ENCODE measurements around the gene SELENOI. TPM values are rescaled to one million over a fixed set of nuclear protein-coding genes. Genes with fewer than 3 reads are reported as not detected.

Gene SELENOI
- total RNA-seq, 1 donor from 2014 or later: 51.9 TPM

GRCh38 chr2:26382564-26382963 lies 36.6 kb downstream of the SELENOI start:
- H3K4me1 Mint-ChIP-seq (ENCODE audit: low read depth, unreplicated experiment): no peaks in the 10 kb centered on the region
- peaks cover 10% of the 10 kb centered on the region for H3K36me3 Mint-ChIP-seq (ENCODE audit: low read depth, unreplicated experiment)
- H3K9me3 Mint-ChIP-seq (ENCODE audit: unreplicated experiment): no peaks in the 10 kb centered on the region
- FAIRE-seq (no peak), DNase-seq (ENCODE audit: low read depth) (no peak)
- Histone ChIP-seq H3K4me2 (ENCODE audit: low read length) (no peak overlapping the region), H3K36me3 (ENCODE audit: insufficient read depth, low read length) (peaks cover 7% of the 10 kb centered on the region), H3K4me1 (ENCODE audit: insufficient read depth, low read length) (no peaks in the 10 kb centered on the region), H3K4me3 (ENCODE audit: insufficient read depth, low read depth, low read length) (no peak overlapping the region), H3K27me3 (ENCODE audit: insufficient read depth, low read length) (no peaks in the 10 kb centered on the region), H3K9me3 (ENCODE audit: insufficient read depth, low read depth, low read length) (no peaks in the 10 kb centered on the region), H3K79me2 (ENCODE audit: insufficient read depth, low read length) (no peaks in the 10 kb centered on the region), H4K20me1 (ENCODE audit: insufficient read depth, low read length) (peaks cover 17% of the 10 kb centered on the region), H2AFZ (ENCODE audit: low read depth, low read length) (no peak overlapping the region), H3K27ac (ENCODE audit: low read depth, low read length) (no peak overlapping the region), H3K9ac (ENCODE audit: low read length) (no peak overlapping the region)
- H3K27me3 Mint-ChIP-seq (ENCODE audit: low read depth, unreplicated experiment): no peaks in the 10 kb centered on the region
- no peak for TF ChIP-seq EZH2 (IDR thresholded peaks at IDR 0.05; ENCODE audit: insufficient read depth, low read length)
- TF ChIP-seq, protein P1, sequence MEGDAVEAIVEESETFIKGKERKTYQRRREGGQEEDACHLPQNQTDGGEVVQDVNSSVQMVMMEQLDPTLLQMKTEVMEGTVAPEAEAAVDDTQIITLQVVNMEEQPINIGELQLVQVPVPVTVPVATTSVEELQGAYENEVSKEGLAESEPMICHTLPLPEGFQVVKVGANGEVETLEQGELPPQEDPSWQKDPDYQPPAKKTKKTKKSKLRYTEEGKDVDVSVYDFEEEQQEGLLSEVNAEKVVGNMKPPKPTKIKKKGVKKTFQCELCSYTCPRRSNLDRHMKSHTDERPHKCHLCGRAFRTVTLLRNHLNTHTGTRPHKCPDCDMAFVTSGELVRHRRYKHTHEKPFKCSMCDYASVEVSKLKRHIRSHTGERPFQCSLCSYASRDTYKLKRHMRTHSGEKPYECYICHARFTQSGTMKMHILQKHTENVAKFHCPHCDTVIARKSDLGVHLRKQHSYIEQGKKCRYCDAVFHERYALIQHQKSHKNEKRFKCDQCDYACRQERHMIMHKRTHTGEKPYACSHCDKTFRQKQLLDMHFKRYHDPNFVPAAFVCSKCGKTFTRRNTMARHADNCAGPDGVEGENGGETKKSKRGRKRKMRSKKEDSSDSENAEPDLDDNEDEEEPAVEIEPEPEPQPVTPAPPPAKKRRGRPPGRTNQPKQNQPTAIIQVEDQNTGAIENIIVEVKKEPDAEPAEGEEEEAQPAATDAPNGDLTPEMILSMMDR (IDR thresholded peaks at IDR 0.05; ENCODE audit: insufficient read depth, low read depth, low read length): no peak
- no peak overlapping the region for H3K27ac Mint-ChIP-seq (ENCODE audit: unreplicated experiment)
- H3K4me3 Mint-ChIP-seq (ENCODE audit: unreplicated experiment): no peak overlapping the region

GRCh38 chr2:26384183-26384582 lies 38.2 kb downstream of the SELENOI start:
- Mint-ChIP-seq H3K27ac (ENCODE audit: unreplicated experiment) (no peak overlapping the region), H3K4me3 (ENCODE audit: unreplicated experiment) (no peak overlapping the region), H3K9me3 (ENCODE audit: unreplicated experiment) (no peaks in the 10 kb centered on the region), H3K36me3 (ENCODE audit: low read depth, unreplicated experiment) (peaks cover 7% of the 10 kb centered on the region), H3K27me3 (ENCODE audit: low read depth, unreplicated experiment) (no peaks in the 10 kb centered on the region), H3K4me1 (ENCODE audit: low read depth, unreplicated experiment) (no peaks in the 10 kb centered on the region)
- FAIRE-seq (no peak), DNase-seq (ENCODE audit: low read depth) (no peak)
- no peaks in the 10 kb centered on the region for H3K79me2 ChIP-seq (ENCODE audit: insufficient read depth, low read length)
- H3K27ac ChIP-seq (ENCODE audit: low read depth, low read length): no peak overlapping the region
- no peak overlapping the region for H3K4me3 ChIP-seq (ENCODE audit: insufficient read depth, low read depth, low read length)
- no peak overlapping the region for H3K9ac ChIP-seq (ENCODE audit: low read length)
- H2AFZ ChIP-seq (ENCODE audit: low read depth, low read length): no peak overlapping the region
- H4K20me1 ChIP-seq (ENCODE audit: insufficient read depth, low read length): peaks cover 10% of the 10 kb centered on the region
- peaks cover 11% of the 10 kb centered on the region for H3K36me3 ChIP-seq (ENCODE audit: insufficient read depth, low read length)
- TF ChIP-seq, protein P1 (IDR thresholded peaks at IDR 0.05; ENCODE audit: insufficient read depth, low read depth, low read length): no peak
- no peak for TF ChIP-seq EZH2 (IDR thresholded peaks at IDR 0.05; ENCODE audit: insufficient read depth, low read length)
- no peak overlapping the region for H3K4me2 ChIP-seq (ENCODE audit: low read length)
- H3K4me1 ChIP-seq (ENCODE audit: insufficient read depth, low read length): no peaks in the 10 kb centered on the region
- H3K27me3 ChIP-seq (ENCODE audit: insufficient read depth, low read length): no peaks in the 10 kb centered on the region
- no peaks in the 10 kb centered on the region for H3K9me3 ChIP-seq (ENCODE audit: insufficient read depth, low read depth, low read length)

DNA sequence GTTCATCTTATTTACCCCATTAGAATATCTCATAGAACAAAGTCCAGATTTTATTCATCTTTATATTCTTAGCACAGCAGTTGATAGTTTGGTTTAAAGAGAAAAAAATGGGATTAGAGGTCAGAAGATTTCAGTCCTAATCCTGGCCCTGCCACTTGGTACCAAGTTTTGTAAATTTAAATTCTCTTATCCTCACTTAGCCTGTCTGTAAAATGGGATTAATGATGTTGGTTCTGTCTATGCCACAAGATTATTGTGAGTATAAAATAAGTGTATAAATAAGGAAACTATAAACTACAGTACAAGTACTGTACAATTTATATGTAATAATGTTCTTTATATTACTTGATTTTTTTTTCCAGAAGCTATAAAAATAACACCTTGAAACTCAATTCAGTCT lies 38.7 kb downstream of the SELENOI start:
- Mint-ChIP-seq H3K36me3 (ENCODE audit: low read depth, unreplicated experiment) (peaks cover 7% of the 10 kb centered on the region), H3K27me3 (ENCODE audit: low read depth, unreplicated experiment) (no peaks in the 10 kb centered on the region), H3K4me1 (ENCODE audit: low read depth, unreplicated experiment) (no peaks in the 10 kb centered on the region), H3K4me3 (ENCODE audit: unreplicated experiment) (no peak overlapping the region), H3K9me3 (ENCODE audit: unreplicated experiment) (no peaks in the 10 kb centered on the region), H3K27ac (ENCODE audit: unreplicated experiment) (no peak overlapping the region)
- H3K27ac ChIP-seq (ENCODE audit: low read depth, low read length): no peak overlapping the region
- no peak overlapping the region for H2AFZ ChIP-seq (ENCODE audit: low read depth, low read length)
- no peak overlapping the region for H3K4me2 ChIP-seq (ENCODE audit: low read length)
- no peaks in the 10 kb centered on the region for H3K79me2 ChIP-seq (ENCODE audit: insufficient read depth, low read length)
- peaks cover 10% of the 10 kb centered on the region for H4K20me1 ChIP-seq (ENCODE audit: insufficient read depth, low read length)
- H3K4me1 ChIP-seq (ENCODE audit: insufficient read depth, low read length): no peaks in the 10 kb centered on the region
- TF ChIP-seq, protein P1 (IDR thresholded peaks at IDR 0.05; ENCODE audit: insufficient read depth, low read depth, low read length): no peak
- TF ChIP-seq EZH2 (IDR thresholded peaks at IDR 0.05; ENCODE audit: insufficient read depth, low read length): no peak
- DNase-seq (ENCODE audit: low read depth): no peak
- no peak overlapping the region for H3K9ac ChIP-seq (ENCODE audit: low read length)
- no peaks in the 10 kb centered on the region for H3K9me3 ChIP-seq (ENCODE audit: insufficient read depth, low read depth, low read length)
- H3K4me3 ChIP-seq (ENCODE audit: insufficient read depth, low read depth, low read length): no peak overlapping the region
- peaks cover 14% of the 10 kb centered on the region for H3K36me3 ChIP-seq (ENCODE audit: insufficient read depth, low read length)
- FAIRE-seq: no peak
- no peaks in the 10 kb centered on the region for H3K27me3 ChIP-seq (ENCODE audit: insufficient read depth, low read length)
